Astrocyte of the hippocampus (primary cell): ENCODE measurements around the gene RXRB.
"Not testable (repeated sequence)": the region's sequence is repeated elsewhere in the genome, so short reads cannot be mapped to it uniquely, and the experiment has no call there.

Source experiments
- DNase-seq: peaks from one replicate; pipeline ENCODE4 v3.0.0; 2011; ENCODE audit warnings: low read depth, low spot score

Gene RXRB

DNA sequence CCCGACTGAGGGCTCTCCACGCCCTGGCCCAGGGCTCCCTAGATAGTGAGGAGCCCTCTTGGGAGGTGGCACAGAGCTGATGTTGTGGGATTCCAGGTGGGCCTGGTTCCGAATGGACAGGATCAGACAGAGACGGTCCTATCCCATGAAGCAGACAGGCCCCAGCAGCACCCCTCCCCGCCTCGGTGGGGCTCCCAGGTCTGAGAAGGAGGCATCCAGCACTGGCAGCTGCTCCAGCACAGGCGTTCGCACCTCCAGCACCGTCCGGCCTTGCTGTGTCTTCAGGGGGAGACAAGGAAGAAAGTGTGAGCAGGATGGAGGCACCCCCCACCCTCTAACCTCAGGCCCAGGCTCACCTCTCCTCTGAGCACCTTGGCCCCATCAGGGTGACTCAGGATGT, 36.9 kb downstream of the RXRB start:
- no peak for DNase-seq

DNA sequence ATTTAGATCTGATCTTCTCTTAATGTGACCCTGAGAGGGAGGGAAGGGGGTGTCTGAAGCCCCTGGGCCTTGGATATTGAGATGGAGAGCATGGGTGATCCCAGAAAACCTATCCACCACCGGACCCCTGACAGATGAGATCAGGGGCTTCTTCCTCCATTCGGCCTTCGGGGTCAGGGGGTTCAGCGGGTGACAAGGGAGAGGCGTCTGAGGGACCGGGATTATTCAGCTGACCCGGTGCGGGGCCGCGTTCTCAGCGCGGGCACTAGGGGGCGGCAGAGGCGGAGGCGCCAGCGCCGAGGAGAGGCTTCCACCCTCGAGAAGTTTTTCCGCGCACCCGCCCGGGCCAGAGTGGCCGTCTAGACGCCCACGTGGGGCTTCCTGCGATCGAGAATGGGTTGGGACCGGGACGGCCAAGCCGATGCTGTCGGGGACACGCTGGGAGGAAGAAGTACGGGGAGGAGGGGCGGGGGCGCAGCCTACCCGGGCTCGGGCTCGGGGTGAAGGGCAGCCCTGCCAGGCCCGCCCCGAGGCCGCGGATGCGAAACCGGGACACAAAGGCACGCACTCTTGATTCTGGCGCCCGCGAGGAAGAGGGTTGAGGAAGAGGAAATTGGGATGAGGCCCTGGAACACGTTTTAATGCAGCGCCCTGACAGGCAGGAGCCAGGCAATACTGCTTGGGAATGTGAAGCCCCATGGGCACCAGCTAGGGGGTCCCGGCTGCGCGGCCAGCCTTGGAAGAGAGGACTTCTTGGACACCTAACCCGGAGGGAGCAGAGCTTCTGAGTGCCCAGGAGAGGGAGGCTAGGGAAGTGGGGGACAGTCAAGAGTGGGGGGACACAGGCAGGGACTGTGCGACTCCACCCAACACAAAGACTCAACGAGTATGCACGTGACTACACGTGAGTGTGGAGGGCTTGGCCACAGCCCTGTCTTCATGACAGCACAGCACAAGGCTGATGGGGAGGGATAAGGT, 38.8 kb downstream of the RXRB start:
- peak; percentile 87 for DNase-seq

- peak; percentile 97 for DNase-seq
These were observed 39.6 kb downstream of the RXRB start for GRCh38 chr6:33160728-33161344.

DNA sequence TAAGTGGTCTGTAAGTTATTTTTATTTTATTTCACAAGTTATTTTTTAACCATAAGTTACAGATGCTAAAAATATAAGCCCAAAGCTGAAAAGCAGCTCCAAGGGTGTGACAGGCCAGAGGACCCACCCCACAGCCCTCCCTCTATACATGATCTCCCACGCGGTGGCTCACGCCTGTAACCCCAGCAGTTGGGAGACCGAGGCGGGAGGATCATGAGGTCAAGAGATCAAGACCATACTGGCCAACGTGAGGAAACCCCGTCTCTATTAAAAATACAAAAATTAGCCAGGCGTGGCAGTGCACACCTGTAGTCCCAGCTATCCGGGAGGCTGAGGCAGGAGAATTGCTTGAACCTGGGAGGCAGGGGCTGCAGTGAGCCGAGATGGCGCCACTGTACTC, 40.4 kb downstream of the RXRB start:
- no peak for DNase-seq

- DNase-seq = no peak
These were observed 43.5 kb downstream of the RXRB start for GRCh38 chr6:33156964-33157363.

- no peak for DNase-seq
These were observed 43.9 kb downstream of the RXRB start for GRCh38 chr6:33156561-33156960.

GRCh38 chr6:33154349-33154748, 46.1 kb downstream of the RXRB start:
- no peak for DNase-seq

DNA sequence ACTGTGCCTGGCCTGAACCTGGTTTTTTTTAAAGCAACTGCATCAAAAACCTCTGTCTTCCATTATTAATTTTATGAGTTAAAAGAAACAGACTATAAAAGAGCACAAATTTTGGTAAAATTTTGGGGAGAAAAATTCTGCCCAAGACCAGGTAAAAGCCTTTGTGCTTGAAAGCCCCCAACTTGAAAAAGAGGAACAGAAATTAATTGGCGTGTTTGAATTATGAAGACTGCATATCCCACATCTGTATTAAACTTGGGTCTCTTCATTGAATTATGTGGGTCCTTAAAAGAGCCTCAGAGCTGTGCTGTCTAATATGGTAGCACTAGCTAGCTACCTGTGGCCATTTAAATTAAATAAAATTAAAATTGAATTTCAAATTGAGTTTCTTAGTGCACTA, 49.4 kb downstream of the RXRB start:
- DNase-seq = no peak

DNA sequence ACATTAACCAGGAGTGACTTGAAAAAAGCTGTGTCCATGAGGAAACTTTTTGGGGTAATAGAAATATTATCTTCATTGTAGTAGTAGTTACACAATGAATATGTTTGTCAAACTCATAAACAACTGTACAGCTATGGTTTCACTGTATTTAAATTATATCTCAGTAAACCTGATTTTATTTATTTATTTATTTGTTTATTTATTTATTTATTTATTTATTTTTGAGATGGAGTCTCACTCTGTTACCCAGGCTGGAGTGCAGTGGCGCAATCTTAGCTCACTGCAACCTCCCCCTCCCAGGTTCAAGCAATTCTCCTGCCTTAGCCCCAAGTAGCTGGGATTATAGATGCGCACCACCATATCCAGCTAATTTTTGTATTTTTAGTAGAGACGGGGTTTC, 49.9 kb downstream of the RXRB start:
- DNase-seq = not testable (repeated sequence)

GRCh38 chr6:33147807-33148666, 52.4 kb downstream of the RXRB start:
- peak; percentile 69 for DNase-seq

DNA sequence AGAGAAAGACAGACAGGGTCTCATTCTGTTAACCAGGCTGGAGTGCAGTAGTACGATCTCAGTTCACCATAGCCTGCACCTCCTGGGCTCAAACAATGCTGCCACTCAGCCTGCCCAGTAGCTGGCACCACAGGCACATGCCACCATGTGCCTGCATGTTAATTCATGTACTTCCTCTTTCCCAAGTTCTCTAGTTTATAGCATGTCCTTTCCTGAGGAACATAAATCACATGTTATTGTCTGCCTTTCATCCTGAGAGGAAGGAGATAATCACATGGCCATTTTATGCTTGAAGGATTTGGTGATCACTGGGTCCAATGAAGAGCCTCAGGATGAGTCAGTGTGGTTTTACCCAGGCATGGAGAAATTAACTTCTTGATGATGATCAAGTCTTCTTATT, 56.1 kb downstream of the RXRB start:
- no peak for DNase-seq
